Measurements from ENCODE around the gene IL21R.

The IL21R gene

DNA sequence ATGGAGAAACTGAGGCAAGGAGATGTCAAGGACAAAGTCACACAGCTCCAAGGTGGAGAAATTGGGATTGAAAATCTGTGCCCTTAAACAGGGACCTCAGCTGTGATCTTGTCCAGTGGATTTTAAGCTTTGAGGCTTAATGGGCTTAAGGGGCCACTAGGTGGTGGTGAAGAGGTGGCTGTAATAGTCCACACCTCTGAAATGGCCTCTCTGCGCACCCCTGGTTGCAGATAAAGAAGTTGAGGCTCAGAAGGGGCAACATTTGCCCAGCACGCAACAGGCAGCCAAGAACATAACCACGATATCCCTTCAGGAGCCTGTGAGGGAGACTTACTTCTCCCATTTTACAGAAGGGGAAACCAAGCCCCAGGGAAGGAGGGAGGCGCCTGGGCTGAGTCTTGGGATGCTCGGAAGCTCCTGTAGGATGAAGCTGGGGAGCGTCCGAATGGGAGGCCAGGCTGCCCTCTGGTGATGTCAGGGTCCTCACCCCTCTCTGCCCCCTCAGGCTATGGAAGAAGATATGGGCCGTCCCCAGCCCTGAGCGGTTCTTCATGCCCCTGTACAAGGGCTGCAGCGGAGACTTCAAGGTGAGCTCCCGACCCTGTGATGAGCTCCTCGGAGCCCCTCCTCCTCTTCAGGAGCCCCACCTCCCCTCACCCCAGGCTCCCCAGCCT lies 43.7 kb downstream of the IL21R start:
- no peaks in the 10 kb centered on the region for H3K4me1 ChIP-seq (ENCODE audit: control insufficient read depth in 1 of 2, insufficient read depth in 1 of 2, low read depth in 1 of 2, low read length in 1 of 2)

DNA sequence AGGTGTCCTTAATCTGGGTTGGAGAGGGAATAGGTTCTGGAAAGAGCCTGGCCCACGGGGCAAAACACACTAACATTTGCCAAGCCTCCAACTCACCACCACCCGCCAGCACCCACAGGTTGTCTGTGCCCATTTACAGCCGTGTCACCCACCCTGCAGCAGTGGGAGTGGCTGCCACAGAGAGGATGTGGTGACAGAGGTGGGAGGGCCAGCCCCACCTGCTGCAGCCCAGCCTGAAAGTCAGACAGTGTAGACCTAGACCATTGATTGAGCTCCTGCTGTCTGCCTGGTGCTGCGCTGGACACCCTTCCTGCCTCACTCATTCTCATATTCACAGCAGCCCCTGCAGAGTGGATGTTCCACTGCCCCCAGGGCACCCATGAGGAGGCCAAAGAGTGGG lies 44.7 kb downstream of the IL21R start:
- TF ChIP-seq, protein P1, sequence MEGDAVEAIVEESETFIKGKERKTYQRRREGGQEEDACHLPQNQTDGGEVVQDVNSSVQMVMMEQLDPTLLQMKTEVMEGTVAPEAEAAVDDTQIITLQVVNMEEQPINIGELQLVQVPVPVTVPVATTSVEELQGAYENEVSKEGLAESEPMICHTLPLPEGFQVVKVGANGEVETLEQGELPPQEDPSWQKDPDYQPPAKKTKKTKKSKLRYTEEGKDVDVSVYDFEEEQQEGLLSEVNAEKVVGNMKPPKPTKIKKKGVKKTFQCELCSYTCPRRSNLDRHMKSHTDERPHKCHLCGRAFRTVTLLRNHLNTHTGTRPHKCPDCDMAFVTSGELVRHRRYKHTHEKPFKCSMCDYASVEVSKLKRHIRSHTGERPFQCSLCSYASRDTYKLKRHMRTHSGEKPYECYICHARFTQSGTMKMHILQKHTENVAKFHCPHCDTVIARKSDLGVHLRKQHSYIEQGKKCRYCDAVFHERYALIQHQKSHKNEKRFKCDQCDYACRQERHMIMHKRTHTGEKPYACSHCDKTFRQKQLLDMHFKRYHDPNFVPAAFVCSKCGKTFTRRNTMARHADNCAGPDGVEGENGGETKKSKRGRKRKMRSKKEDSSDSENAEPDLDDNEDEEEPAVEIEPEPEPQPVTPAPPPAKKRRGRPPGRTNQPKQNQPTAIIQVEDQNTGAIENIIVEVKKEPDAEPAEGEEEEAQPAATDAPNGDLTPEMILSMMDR (IDR thresholded peaks at IDR 0.05) = no peak

More for the DNA sequence above, 43.7 kb downstream of the IL21R start:
- TF ChIP-seq, protein P1 (IDR thresholded peaks at IDR 0.05) = no peak
- H3K27ac ChIP-seq = no peak overlapping the region
- no peak overlapping the region for H3K4me3 ChIP-seq (ENCODE audit: low read depth in 1 of 2, low read length in 1 of 2)
- no peaks in the 10 kb centered on the region for H3K36me3 ChIP-seq
- H3K9me3 ChIP-seq = no peaks in the 10 kb centered on the region
- H3K27me3 ChIP-seq = peaks cover 35% of the 10 kb centered on the region

DNA sequence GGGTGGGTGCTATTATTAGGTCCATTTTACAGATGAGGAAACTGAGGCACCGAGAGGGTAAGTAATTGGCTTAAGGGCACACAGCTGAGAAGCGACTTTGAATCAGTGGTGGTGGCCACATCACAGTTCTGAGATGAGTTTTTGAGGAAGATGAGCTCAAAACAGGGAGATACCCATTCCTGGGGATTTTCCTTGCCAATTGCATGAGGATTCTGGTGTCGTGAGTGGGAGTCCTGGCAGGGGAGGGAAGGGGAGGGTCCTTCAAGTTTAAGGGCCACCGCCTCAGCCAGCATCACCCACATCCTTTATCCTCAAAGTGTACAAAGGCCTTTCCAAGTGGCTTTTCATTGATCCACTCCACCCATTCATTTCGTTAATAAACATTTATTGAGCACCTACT lies 45.3 kb downstream of the IL21R start:
- no peaks in the 10 kb centered on the region for H3K4me1 ChIP-seq (ENCODE audit: control insufficient read depth in 1 of 2, insufficient read depth in 1 of 2, low read depth in 1 of 2, low read length in 1 of 2)
- no peaks in the 10 kb centered on the region for H3K9me3 ChIP-seq
- no peak overlapping the region for H3K27ac ChIP-seq
- H3K27me3 ChIP-seq = peaks cover 51% of the 10 kb centered on the region
- no peaks in the 10 kb centered on the region for H3K36me3 ChIP-seq
- H3K4me3 ChIP-seq (ENCODE audit: low read depth in 1 of 2, low read length in 1 of 2) = no peak overlapping the region
- TF ChIP-seq, protein P1 (IDR thresholded peaks at IDR 0.05) = no peak

More for the DNA sequence above, 44.7 kb downstream of the IL21R start:
- Histone ChIP-seq H3K27me3 (peaks cover 46% of the 10 kb centered on the region), H3K4me3 (ENCODE audit: low read depth in 1 of 2, low read length in 1 of 2) (no peak overlapping the region), H3K27ac (no peak overlapping the region), H3K4me1 (ENCODE audit: control insufficient read depth in 1 of 2, insufficient read depth in 1 of 2, low read depth in 1 of 2, low read length in 1 of 2) (no peaks in the 10 kb centered on the region), H3K36me3 (no peaks in the 10 kb centered on the region), H3K9me3 (no peaks in the 10 kb centered on the region)

DNA sequence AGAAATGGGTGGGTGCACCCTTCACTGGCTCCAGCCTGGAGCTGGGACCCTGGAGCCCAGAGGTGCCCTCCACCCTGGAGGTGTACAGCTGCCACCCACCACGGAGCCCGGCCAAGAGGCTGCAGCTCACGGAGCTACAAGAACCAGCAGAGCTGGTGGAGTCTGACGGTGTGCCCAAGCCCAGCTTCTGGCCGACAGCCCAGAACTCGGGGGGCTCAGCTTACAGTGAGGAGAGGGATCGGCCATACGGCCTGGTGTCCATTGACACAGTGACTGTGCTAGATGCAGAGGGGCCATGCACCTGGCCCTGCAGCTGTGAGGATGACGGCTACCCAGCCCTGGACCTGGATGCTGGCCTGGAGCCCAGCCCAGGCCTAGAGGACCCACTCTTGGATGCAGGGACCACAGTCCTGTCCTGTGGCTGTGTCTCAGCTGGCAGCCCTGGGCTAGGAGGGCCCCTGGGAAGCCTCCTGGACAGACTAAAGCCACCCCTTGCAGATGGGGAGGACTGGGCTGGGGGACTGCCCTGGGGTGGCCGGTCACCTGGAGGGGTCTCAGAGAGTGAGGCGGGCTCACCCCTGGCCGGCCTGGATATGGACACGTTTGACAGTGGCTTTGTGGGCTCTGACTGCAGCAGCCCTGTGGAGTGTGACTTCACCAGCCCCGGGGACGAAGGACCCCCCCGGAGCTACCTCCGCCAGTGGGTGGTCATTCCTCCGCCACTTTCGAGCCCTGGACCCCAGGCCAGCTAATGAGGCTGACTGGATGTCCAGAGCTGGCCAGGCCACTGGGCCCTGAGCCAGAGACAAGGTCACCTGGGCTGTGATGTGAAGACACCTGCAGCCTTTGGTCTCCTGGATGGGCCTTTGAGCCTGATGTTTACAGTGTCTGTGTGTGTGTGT lies 46.8 kb downstream of the IL21R start:
- H3K9me3 ChIP-seq = no peaks in the 10 kb centered on the region
- no peaks in the 10 kb centered on the region for H3K4me1 ChIP-seq (ENCODE audit: control insufficient read depth in 1 of 2, insufficient read depth in 1 of 2, low read depth in 1 of 2, low read length in 1 of 2)
- TF ChIP-seq, protein P1 (IDR thresholded peaks at IDR 0.05) = no peak
- H3K36me3 ChIP-seq = no peaks in the 10 kb centered on the region
- peaks cover 57% of the 10 kb centered on the region for H3K27me3 ChIP-seq
- H3K27ac ChIP-seq = no peak overlapping the region
- no peak overlapping the region for H3K4me3 ChIP-seq (ENCODE audit: low read depth in 1 of 2, low read length in 1 of 2)

DNA sequence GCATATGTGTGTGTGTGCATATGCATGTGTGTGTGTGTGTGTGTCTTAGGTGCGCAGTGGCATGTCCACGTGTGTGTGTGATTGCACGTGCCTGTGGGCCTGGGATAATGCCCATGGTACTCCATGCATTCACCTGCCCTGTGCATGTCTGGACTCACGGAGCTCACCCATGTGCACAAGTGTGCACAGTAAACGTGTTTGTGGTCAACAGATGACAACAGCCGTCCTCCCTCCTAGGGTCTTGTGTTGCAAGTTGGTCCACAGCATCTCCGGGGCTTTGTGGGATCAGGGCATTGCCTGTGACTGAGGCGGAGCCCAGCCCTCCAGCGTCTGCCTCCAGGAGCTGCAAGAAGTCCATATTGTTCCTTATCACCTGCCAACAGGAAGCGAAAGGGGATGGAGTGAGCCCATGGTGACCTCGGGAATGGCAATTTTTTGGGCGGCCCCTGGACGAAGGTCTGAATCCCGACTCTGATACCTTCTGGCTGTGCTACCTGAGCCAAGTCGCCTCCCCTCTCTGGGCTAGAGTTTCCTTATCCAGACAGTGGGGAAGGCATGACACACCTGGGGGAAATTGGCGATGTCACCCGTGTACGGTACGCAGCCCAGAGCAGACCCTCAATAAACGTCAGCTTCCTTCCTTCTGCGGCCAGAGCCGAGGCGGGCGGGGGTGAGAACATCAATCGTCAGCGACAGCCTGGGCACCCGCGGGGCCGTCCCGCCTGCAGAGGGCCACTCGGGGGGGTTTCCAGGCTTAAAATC lies 47.6 kb downstream of the IL21R start:
- TF ChIP-seq, protein P1 (IDR thresholded peaks at IDR 0.05) = no peak

More for the DNA sequence above, 47.6 kb downstream of the IL21R start:
- no peak overlapping the region for H3K4me3 ChIP-seq (ENCODE audit: low read depth in 1 of 2, low read length in 1 of 2)
- no peaks in the 10 kb centered on the region for H3K4me1 ChIP-seq (ENCODE audit: control insufficient read depth in 1 of 2, insufficient read depth in 1 of 2, low read depth in 1 of 2, low read length in 1 of 2)
- H3K36me3 ChIP-seq = no peaks in the 10 kb centered on the region
- H3K27ac ChIP-seq = no peak overlapping the region
- H3K9me3 ChIP-seq = no peaks in the 10 kb centered on the region
- peaks cover 57% of the 10 kb centered on the region for H3K27me3 ChIP-seq

All from neutrophil (primary cell).